Measurements from ENCODE around the gene IMP4.

IMP4 gene

DNA sequence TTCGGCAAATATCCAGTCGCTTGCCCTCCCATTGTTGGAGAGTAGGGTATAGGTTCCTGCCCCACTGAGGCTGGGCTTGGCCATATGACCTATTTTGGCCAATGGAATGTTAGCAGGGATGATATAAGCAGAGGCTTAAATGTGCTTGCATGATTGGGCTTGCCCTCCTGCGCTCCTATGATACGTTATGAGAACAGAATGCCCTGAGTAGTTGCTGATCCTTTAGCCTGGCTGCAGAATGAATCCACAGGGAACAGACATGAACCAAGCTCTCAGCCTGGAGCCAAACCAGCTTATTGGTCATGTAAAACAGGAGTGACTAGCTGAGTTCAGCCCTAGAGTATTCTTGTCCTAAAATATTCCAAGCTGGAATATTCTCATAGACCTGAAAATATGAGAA is 34.8 kb upstream of the IMP4 start:
- Histone ChIP-seq H3K27ac (ENCODE audit: low read depth, low read length, poor library complexity, severe bottlenecking) (no peak overlapping the region), H3K9me3 (ENCODE audit: low read length) (no peaks in the 10 kb centered on the region), H3K4me1 (ENCODE audit: insufficient read depth, low read length, severe bottlenecking) (no peaks in the 10 kb centered on the region), H3K4me2 (ENCODE audit: low read length) (no peak overlapping the region), H4K20me1 (ENCODE audit: insufficient read depth, low read length) (no peaks in the 10 kb centered on the region), H3K9me2 (ENCODE audit: low read depth, low read length) (no peaks in the 10 kb centered on the region), H3K4me3 (ENCODE audit: low read depth, low read length, poor library complexity, severe bottlenecking) (no peak overlapping the region), H3F3A (ENCODE audit: insufficient read depth, low read length) (no peaks in the 10 kb centered on the region), H2AFZ (ENCODE audit: low read length) (no peak overlapping the region), H3K79me2 (ENCODE audit: insufficient read depth, low read length) (no peaks in the 10 kb centered on the region), H3K27me3 (ENCODE audit: insufficient read depth, low read length) (no peaks in the 10 kb centered on the region), H3K36me3 (ENCODE audit: insufficient read depth, low read length) (no peaks in the 10 kb centered on the region), H3K9ac (ENCODE audit: low read length) (no peak overlapping the region)
- TF ChIP-seq, protein P1, sequence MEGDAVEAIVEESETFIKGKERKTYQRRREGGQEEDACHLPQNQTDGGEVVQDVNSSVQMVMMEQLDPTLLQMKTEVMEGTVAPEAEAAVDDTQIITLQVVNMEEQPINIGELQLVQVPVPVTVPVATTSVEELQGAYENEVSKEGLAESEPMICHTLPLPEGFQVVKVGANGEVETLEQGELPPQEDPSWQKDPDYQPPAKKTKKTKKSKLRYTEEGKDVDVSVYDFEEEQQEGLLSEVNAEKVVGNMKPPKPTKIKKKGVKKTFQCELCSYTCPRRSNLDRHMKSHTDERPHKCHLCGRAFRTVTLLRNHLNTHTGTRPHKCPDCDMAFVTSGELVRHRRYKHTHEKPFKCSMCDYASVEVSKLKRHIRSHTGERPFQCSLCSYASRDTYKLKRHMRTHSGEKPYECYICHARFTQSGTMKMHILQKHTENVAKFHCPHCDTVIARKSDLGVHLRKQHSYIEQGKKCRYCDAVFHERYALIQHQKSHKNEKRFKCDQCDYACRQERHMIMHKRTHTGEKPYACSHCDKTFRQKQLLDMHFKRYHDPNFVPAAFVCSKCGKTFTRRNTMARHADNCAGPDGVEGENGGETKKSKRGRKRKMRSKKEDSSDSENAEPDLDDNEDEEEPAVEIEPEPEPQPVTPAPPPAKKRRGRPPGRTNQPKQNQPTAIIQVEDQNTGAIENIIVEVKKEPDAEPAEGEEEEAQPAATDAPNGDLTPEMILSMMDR (IDR thresholded peaks at IDR 0.05; ENCODE audit: low read length) = no peak
- no peak for TF ChIP-seq EZH2 (IDR thresholded peaks at IDR 0.05; ENCODE audit: borderline replicate concordance, low read length)

DNA sequence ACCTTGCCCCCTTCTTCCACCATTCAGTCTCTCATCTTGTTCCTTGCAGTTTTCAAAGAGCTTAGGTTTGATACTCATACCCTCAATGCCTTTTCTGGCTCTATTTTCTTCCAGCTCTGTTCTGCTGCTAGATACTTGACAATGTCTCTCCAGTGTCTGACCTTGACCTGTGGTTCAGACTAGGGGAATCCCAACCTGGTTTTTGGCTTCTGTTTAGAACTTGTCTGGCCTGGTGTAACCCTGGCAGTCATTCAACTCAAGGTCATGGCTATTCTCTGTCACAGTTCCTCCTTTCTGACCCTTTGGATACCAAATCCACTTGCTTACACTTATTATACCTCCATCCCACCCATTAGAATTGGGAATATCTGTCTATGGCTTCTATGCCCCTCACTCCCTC is 31.8 kb upstream of the IMP4 start:
- Histone ChIP-seq H3K27ac (ENCODE audit: low read depth, low read length, poor library complexity, severe bottlenecking) (no peak overlapping the region), H3K79me2 (ENCODE audit: insufficient read depth, low read length) (no peaks in the 10 kb centered on the region)

DNA sequence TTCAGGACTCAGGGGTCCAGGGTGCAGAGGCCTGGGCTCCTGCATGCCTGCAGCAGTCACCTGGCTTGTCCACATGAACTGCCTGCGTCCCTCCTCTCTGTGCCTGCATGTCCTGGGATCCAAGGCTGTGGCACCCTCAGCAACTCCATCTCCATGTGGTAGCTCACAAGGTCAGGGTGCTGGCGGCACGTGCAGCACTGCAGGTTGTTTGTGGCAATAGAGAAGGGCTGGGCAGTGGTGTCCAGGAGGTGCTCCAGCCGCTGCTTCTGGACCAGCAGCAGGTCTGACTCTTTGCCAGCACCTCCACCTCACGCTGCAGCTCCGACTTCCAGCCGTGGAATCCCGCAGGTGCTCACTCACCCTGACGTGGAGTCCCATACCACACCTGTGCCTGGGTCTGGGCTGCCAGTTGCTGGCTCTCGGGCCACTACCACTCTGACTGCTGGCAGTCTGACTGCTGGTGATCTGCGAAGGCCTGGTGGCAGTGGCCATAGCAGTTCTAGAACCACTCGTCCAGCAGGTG is 28.8 kb upstream of the IMP4 start:
- H3F3A ChIP-seq (ENCODE audit: insufficient read depth, low read length) = no peaks in the 10 kb centered on the region
- no peaks in the 10 kb centered on the region for H3K36me3 ChIP-seq (ENCODE audit: insufficient read depth, low read length)
- TF ChIP-seq, protein P1 (IDR thresholded peaks at IDR 0.05; ENCODE audit: low read length) = no peak
- TF ChIP-seq EZH2 (IDR thresholded peaks at IDR 0.05; ENCODE audit: borderline replicate concordance, low read length) = no peak
- H4K20me1 ChIP-seq (ENCODE audit: insufficient read depth, low read length) = no peaks in the 10 kb centered on the region
- no peak overlapping the region for H3K4me2 ChIP-seq (ENCODE audit: low read length)
- no peaks in the 10 kb centered on the region for H3K9me2 ChIP-seq (ENCODE audit: low read depth, low read length)
- H3K79me2 ChIP-seq (ENCODE audit: insufficient read depth, low read length) = no peaks in the 10 kb centered on the region
- no peaks in the 10 kb centered on the region for H3K4me1 ChIP-seq (ENCODE audit: insufficient read depth, low read length, severe bottlenecking)
- no peaks in the 10 kb centered on the region for H3K27me3 ChIP-seq (ENCODE audit: insufficient read depth, low read length)
- no peak overlapping the region for H3K9ac ChIP-seq (ENCODE audit: low read length)
- H3K27ac ChIP-seq (ENCODE audit: low read depth, low read length, poor library complexity, severe bottlenecking) = no peak overlapping the region
- H3K4me3 ChIP-seq (ENCODE audit: low read depth, low read length, poor library complexity, severe bottlenecking) = no peak overlapping the region
- no peaks in the 10 kb centered on the region for H3K9me3 ChIP-seq (ENCODE audit: low read length)
- no peak overlapping the region for H2AFZ ChIP-seq (ENCODE audit: low read length)

More for the DNA sequence above, 31.8 kb upstream of the IMP4 start:
- Histone ChIP-seq H3F3A (ENCODE audit: insufficient read depth, low read length) (no peaks in the 10 kb centered on the region), H3K27me3 (ENCODE audit: insufficient read depth, low read length) (no peaks in the 10 kb centered on the region), H3K4me2 (ENCODE audit: low read length) (no peak overlapping the region), H3K4me1 (ENCODE audit: insufficient read depth, low read length, severe bottlenecking) (no peaks in the 10 kb centered on the region), H2AFZ (ENCODE audit: low read length) (no peak overlapping the region), H3K36me3 (ENCODE audit: insufficient read depth, low read length) (no peaks in the 10 kb centered on the region), H4K20me1 (ENCODE audit: insufficient read depth, low read length) (no peaks in the 10 kb centered on the region), H3K9me2 (ENCODE audit: low read depth, low read length) (no peaks in the 10 kb centered on the region), H3K4me3 (ENCODE audit: low read depth, low read length, poor library complexity, severe bottlenecking) (no peak overlapping the region), H3K9ac (ENCODE audit: low read length) (no peak overlapping the region), H3K9me3 (ENCODE audit: low read length) (no peaks in the 10 kb centered on the region)
- no peak for TF ChIP-seq EZH2 (IDR thresholded peaks at IDR 0.05; ENCODE audit: borderline replicate concordance, low read length)
- TF ChIP-seq, protein P1 (IDR thresholded peaks at IDR 0.05; ENCODE audit: low read length) = no peak
